Upper lobe of left lung (tissue), 6 donors: Measurements from ENCODE around the gene EMP1. TPM values are rescaled to one million over a fixed set of nuclear protein-coding genes. Genes with fewer than 3 reads are reported as not detected.

Source experiments
- ATAC-seq, 2 donors: fragments of 200-7000 bp; cut with Tn5 transposase; one replicate each; pipeline ENCODE4 v1.9.1; 2022; ENCODE audit warnings: mild to moderate bottlenecking in 2 of 2, moderate library complexity in 2 of 2; ENCODE audit not compliant: low FRiP score in 2 of 2
- DNase-seq, 2 donors: peaks; one replicate each; pipeline ENCODE4 v3.0.0-alpha.2; 2019 to 2020
- H3K27ac ChIP-seq, 4 donors: fragments of 200-600 bp; sonication (generic); one replicate each; pipeline ENCODE4 v1.5.1; 2016 to 2019
- H3K27me3 ChIP-seq, 4 donors: fragments of 200-600 bp; sonication (generic); one replicate each; pipeline ENCODE4 v1.5.1; 2017 to 2019
- H3K36me3 ChIP-seq, 4 donors: fragments of 200-600 bp; sonication (generic); one replicate each; pipeline ENCODE4 v1.5.1; 2016 to 2019
- H3K4me1 ChIP-seq, 4 donors: fragments of 200-600 bp; sonication (generic); one replicate each; pipeline ENCODE4 v1.5.1; 2018 to 2019
- H3K4me3 ChIP-seq, 4 donors: fragments of 200-600 bp; sonication (generic); one replicate each; pipeline ENCODE4 v1.5.1; 2017 to 2019; ENCODE audit warnings: mild to moderate bottlenecking in 2 of 4, moderate library complexity in 1 of 4
- H3K9me3 ChIP-seq, 4 donors: fragments of 200-600 bp; sonication (generic); one replicate each; pipeline ENCODE4 v1.5.1; 2018 to 2019
- EP300 ChIP-seq, 4 donors: sonication (generic); formaldehyde crosslinking; IDR thresholded peaks; one replicate each; pipeline ENCODE4 v1.5.1; 2017; ENCODE audit warnings: antibody characterized with exemption in 4 of 4, control low read depth in 2 of 4
- POLR2A ChIP-seq, 4 donors: fragments of 450-650 bp; IDR thresholded peaks; one replicate each; pipeline ENCODE4 v1.5.1; 2016 to 2017; ENCODE audit warnings: antibody characterized with exemption in 4 of 4, mild to moderate bottlenecking in 2 of 4
- POLR2AphosphoS5 ChIP-seq, 2 donors: sonication (generic); formaldehyde crosslinking; IDR thresholded peaks; one replicate each; pipeline ENCODE4 v1.5.1; 2017; ENCODE audit warnings: antibody characterized with exemption in 2 of 2
- WGBS, 2 donors: methylation state at CpG; one replicate each; pipeline ENCODE4 v1.1.5; 2017 to 2018; 5-methylcytosine and 5-hydroxymethylcytosine counted together
- total RNA-seq, 6 donors: library from RNA; depleted of rRNA in 4 of 6; stranded (reverse); fragments of >200 nt in 4 of 6; gene quantifications; one replicate each; pipeline versions ENCODE4 v1.1.0 to v1.2.1, GENCODE V29; 2016 to 2021
- TF ChIP-seq, protein P1 (sequence below), 6 experiments: fragments of 450-650 bp in 4 of 6; fragments of 200-600 bp in 2 of 6; sonication (generic) in 2 of 6; IDR thresholded peaks; one replicate each; pipeline ENCODE4 v1.5.1; 2016 to 2019; ENCODE audit warnings: antibody characterized with exemption in 6 of 6
- donor health status: DM: no; HTN: no; CAD: no; lungs with moderate emphysema.
- donor health status: DM: no; HTN: yes; CAD: no; lungs with severe emphysema.

EMP1 gene
- total RNA-seq, 6 donors from 2014 or later: 18.9 to 360 (median 165) TPM

DNA sequence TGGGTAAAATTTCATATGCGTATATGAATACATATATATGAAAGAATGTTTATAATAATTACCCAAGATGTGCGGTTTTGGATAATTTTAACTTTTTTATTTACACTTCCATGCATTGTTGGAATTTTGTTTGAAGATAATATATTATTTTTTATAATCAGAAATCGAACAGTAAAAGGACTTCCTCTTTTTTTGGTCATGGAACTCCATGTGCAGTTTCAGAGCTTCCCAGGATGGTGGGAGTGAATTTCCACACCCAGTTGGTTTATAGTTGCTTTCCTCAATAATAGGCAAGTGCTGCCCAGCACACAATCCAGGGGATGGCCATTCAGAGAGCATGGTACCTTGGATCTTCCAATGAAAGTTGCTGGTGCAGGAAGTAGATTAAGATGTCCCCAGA, 6.3 kb upstream of the EMP1 start:
- no peak for ATAC-seq
- Histone ChIP-seq H3K4me3 (no peak overlapping the region), H3K36me3 (no peaks in the 10 kb centered on the region), H3K4me1 (peaks cover 0 to 10% (median 4%) of the 10 kb centered on the region in 4 donors), H3K27me3 (no peaks in the 10 kb centered on the region), H3K27ac (no peak overlapping the region), H3K9me3 (no peaks in the 10 kb centered on the region)
- WGBS, 2 donors: 54 to 55% methylated on average over 3 of the region's 3 CpGs
- TF ChIP-seq POLR2AphosphoS5 (IDR thresholded peaks at IDR 0.05) (no peak), POLR2A (IDR thresholded peaks at IDR 0.05) (no peak), EP300 (IDR thresholded peaks at IDR 0.05) (no peak)
- TF ChIP-seq, protein P1, sequence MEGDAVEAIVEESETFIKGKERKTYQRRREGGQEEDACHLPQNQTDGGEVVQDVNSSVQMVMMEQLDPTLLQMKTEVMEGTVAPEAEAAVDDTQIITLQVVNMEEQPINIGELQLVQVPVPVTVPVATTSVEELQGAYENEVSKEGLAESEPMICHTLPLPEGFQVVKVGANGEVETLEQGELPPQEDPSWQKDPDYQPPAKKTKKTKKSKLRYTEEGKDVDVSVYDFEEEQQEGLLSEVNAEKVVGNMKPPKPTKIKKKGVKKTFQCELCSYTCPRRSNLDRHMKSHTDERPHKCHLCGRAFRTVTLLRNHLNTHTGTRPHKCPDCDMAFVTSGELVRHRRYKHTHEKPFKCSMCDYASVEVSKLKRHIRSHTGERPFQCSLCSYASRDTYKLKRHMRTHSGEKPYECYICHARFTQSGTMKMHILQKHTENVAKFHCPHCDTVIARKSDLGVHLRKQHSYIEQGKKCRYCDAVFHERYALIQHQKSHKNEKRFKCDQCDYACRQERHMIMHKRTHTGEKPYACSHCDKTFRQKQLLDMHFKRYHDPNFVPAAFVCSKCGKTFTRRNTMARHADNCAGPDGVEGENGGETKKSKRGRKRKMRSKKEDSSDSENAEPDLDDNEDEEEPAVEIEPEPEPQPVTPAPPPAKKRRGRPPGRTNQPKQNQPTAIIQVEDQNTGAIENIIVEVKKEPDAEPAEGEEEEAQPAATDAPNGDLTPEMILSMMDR (IDR thresholded peaks at IDR 0.05): no peak
- DNase-seq: no peak

DNA sequence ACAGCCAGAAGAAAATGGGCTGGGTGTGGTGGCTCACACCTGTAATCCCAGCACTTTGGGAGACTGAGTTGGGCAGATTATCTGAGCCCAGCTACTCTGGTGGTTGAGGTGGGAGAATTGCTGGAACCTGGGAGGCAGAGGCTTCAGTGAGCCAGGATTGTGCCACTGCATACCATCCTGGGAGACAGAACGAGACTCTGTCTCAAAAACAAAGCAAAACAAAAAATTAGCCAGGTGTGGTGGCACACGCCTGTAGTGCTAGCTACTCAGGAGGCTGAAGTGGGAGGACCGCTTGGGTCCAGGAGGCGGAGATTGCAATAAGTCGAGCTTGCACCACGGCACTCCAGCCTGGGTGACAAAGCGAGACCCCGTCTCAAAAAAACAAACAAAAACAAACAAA, 3.8 kb upstream of the EMP1 start:
- Histone ChIP-seq H3K9me3 (no peaks in the 10 kb centered on the region), H3K4me3 (no peak overlapping the region), H3K27ac (no peak overlapping the region), H3K4me1 (peaks cover 9 to 22% (median 20%) of the 10 kb centered on the region in 4 donors), H3K27me3 (no peaks in the 10 kb centered on the region), H3K36me3 (no peaks in the 10 kb centered on the region)
- WGBS, 2 donors: 91 to 96% methylated on average over 8 of the region's 8 CpGs
- DNase-seq: no peak
- no peak for ATAC-seq
- TF ChIP-seq EP300 (IDR thresholded peaks at IDR 0.05) (no peak), POLR2AphosphoS5 (IDR thresholded peaks at IDR 0.05) (no peak), POLR2A (IDR thresholded peaks at IDR 0.05) (no peak)
- TF ChIP-seq, protein P1 (IDR thresholded peaks at IDR 0.05): no peak

DNA sequence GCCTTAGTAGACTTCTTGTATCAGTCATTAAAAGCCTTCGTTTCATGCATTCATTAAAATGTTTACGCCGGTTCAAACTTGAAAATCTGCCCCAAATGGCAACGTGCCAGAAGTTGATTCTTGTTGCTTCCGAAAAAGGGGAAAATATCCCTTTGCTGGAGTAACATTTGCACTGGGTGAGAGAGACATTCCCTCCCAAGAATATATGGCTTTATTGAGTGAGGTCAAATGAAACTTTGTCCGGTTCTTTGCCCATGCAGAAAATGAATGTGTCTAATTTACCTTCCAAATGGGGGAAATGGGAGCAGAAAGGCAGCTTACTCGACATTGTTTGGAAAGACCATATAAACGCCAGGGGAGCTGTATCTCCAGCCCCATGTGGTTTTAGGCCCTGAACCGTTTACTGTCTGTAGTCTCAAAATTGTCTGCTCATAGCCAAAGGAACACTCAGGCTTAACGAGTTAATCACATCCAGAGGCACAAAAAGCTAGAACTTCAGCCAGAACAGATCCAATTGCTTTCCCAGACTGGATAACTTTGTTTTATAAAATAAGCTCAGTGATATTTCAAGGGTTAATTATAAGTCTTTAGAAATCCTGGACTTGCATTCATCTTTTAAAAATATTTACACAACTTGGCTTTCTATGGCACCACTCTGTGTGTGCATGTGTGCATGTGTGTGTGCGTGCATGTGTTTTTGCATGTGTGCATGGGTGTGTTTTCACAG, 2.9 kb upstream of the EMP1 start:
- TF ChIP-seq POLR2AphosphoS5 (IDR thresholded peaks at IDR 0.05): no peak
- TF ChIP-seq POLR2A (IDR thresholded peaks at IDR 0.05): no peak
- TF ChIP-seq, protein P1 (IDR thresholded peaks at IDR 0.05): no peak
- TF ChIP-seq EP300 (IDR thresholded peaks at IDR 0.05): no peak
- Histone ChIP-seq H3K27me3 (no peaks in the 10 kb centered on the region), H3K27ac (peak overlapping the region in 1 of 4 donors; percentile 19), H3K4me3 (no peak overlapping the region), H3K4me1 (peaks cover 11 to 31% (median 22%) of the 10 kb centered on the region in 4 donors), H3K36me3 (no peaks in the 10 kb centered on the region), H3K9me3 (no peaks in the 10 kb centered on the region)
- WGBS, 2 donors: 72 to 83% methylated on average over 11 of the region's 11 CpGs
- ATAC-seq (no peak), DNase-seq (no peak)

DNA sequence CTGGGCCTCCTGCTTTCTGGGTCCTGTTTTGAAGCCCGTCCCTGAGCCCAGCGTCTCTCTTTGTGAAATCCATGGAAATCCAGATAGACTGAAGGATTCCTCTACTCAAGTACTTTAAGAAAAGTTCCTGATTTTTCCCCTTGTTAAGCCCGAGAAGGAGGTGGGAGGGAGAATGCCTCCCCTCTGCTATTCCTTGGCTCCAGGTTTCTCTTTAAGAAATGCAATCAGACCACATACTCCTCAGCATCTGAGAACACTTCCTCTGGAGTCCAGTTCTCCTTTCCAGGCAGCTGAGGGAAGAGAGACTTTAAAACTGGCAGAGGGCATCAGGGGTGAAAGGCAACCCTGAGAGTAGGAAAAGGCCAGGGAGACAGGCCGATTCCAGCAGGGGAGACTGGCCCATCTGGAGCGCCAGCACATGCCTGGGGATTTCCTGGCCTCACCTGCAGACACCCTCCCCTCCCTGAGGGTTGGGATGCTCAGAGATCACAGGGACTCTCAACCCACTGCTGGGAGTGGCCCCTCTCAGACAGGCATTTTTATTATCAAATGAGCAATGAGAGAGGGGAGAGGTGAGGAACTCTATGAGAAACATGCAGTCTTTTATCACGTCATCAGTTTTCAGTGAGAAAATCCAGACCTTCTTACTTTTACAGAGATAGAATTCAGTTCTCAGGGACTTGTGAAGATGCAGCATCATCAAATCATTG, 2.0 kb upstream of the EMP1 start:
- Histone ChIP-seq H3K4me3 (no peak overlapping the region), H3K27me3 (no peaks in the 10 kb centered on the region), H3K36me3 (no peaks in the 10 kb centered on the region), H3K4me1 (peaks cover 20 to 40% (median 30%) of the 10 kb centered on the region in 4 donors), H3K9me3 (no peaks in the 10 kb centered on the region), H3K27ac (peak overlapping the region in 2 of 4 donors; percentile 19 to 94)
- ATAC-seq (no peak), DNase-seq (no peak)
- no peak for TF ChIP-seq POLR2AphosphoS5 (IDR thresholded peaks at IDR 0.05)
- no peak for TF ChIP-seq POLR2A (IDR thresholded peaks at IDR 0.05)
- WGBS, 2 donors: 62 to 70% methylated on average over 3 to 5 of the region's 6 CpGs

DNA sequence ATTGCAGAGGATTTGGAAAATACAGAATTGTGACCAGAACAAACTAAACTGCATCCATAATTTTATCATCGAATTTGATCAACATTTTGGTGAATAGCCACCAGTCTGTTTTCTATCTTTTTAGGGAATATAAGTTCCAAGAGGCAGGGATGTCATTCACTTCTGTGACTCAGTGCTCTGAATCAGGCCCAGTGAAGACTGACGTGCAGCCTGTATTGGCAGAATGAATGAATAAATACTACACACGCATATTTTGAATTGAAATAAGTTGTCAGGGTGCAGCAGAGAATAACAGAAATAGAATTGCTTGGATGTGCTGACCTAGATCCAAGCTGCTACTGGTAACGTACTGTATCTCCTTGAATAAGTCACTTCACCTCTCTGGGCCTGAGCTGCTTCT, 1.3 kb upstream of the EMP1 start:
- no peaks in the 10 kb centered on the region for H3K36me3 ChIP-seq
- H3K4me1 ChIP-seq: peaks cover 27 to 46% (median 37%) of the 10 kb centered on the region in 4 donors
- H3K9me3 ChIP-seq: no peaks in the 10 kb centered on the region
- no peaks in the 10 kb centered on the region for H3K27me3 ChIP-seq
- TF ChIP-seq EP300 (IDR thresholded peaks at IDR 0.05): no peak
- no peak for TF ChIP-seq POLR2AphosphoS5 (IDR thresholded peaks at IDR 0.05)
- no peak for TF ChIP-seq POLR2A (IDR thresholded peaks at IDR 0.05)
- TF ChIP-seq, protein P1 (IDR thresholded peaks at IDR 0.05): no peak
- 87 to 88% methylated on average over 4 of the region's 4 CpGs for WGBS, 2 donors
- no peak overlapping the region for H3K4me3 ChIP-seq
- H3K27ac ChIP-seq: peak overlapping the region; percentile 85 to 96 (median 92)
- no peak for DNase-seq
- ATAC-seq: no peak
